ENCODE data around the gene DAND5.

GRCh38 chr19:12974301-12975220, 5.2 kb downstream of the DAND5 start:
- no peak for TF ChIP-seq POLR2A (IDR thresholded peaks at IDR 0.05)
- no peak for TF ChIP-seq CTCF (IDR thresholded peaks at IDR 0.05)

Measured in sigmoid colon (tissue), 3 donors.